ENCODE data around the gene PKIG.

GRCh38 chr20:44609006-44609515 is 26.7 kb downstream of the PKIG start:
- TF ChIP-seq POLR2A (IDR thresholded peaks at IDR 0.05; ENCODE audit: low read depth, low read length) (no peak), TAF1 (IDR thresholded peaks at IDR 0.05; ENCODE audit: low read depth, low read length) (no peak), POLR2AphosphoS5 (IDR thresholded peaks at IDR 0.05; ENCODE audit: low read depth, low read length) (no peak), SPI1 (IDR thresholded peaks at IDR 0.05; ENCODE audit: low read depth, low read length) (no peak)

Data from GM12891 (cell line).